HEK293 (cell line): ENCODE data around the gene MTG1.

Source experiments
- CTCF ChIA-PET: fragments of 350-600 bp; formaldehyde crosslinking; extraction: SDS; loops from one replicate; lab custom pipeline; 2021; ENCODE audit warnings: antibody characterized with exemption; lab: Yijun Ruan, JAX
- POLR2A ChIA-PET: fragments of 300-600 bp; formaldehyde crosslinking; extraction: SDS; loops from one replicate; lab custom pipeline; 2020; ENCODE audit warnings: antibody characterized with exemption, inconsistent platforms; lab: Yijun Ruan, JAX
- H3K27ac ChIP-seq: fragments of 200-500 bp; sonication (Bioruptor generic); 2 replicates; pipeline ENCODE4 v1.5.1; 2014; ENCODE audit warnings: low read depth, low read length, control low read depth, inconsistent platforms; ENCODE audit errors: extremely low read depth
- H3K36me3 ChIP-seq, 2 experiments: fragments of 200-500 bp in 1 of 2; sonication (Bioruptor generic) in 1 of 2; 1 replicate in 1 of 2; 2 replicates in 1 of 2; pipeline ENCODE4 v1.5.1; 2014 to 2017; ENCODE audit warnings: inconsistent platforms in 2 of 2, low read length in 2 of 2; ENCODE audit not compliant: control insufficient read depth in 2 of 2, insufficient read depth in 1 of 2
- H3K4me1 ChIP-seq: fragments of 200-500 bp; sonication (Bioruptor generic); 2 replicates; pipeline ENCODE4 v1.5.1; 2014; ENCODE audit warnings: mild to moderate bottlenecking, low read length, inconsistent platforms; ENCODE audit not compliant: control insufficient read depth, insufficient read depth
- H3K4me3 ChIP-seq: 2 replicates; pipeline ENCODE4 v1.5.1; 2011; ENCODE audit warnings: low read depth, mild to moderate bottlenecking, control low read depth, low read length, moderate library complexity
- H3K9me3 ChIP-seq: fragments of 200-500 bp; sonication (Bioruptor generic); 2 replicates; pipeline ENCODE4 v1.5.1; 2014; ENCODE audit warnings: low read depth, low read length, inconsistent platforms; ENCODE audit not compliant: control insufficient read depth, insufficient read depth
- BCL11A ChIP-seq: fragments of 450-650 bp; formaldehyde crosslinking; IDR thresholded peaks from 2 replicates; pipeline ENCODE4 v1.5.1; 2016; ENCODE audit warnings: low read depth, missing biosample characterization, missing genetic modification characterization
- PRDM2 ChIP-seq: fragments of 450-650 bp; formaldehyde crosslinking; IDR thresholded peaks from 2 replicates; pipeline ENCODE4 v1.5.1; 2016; ENCODE audit warnings: missing biosample characterization, missing genetic modification characterization, borderline replicate concordance
- ZBTB6 ChIP-seq: fragments of 450-650 bp; formaldehyde crosslinking; IDR thresholded peaks from 2 replicates; pipeline ENCODE4 v1.5.1; 2017; ENCODE audit warnings: missing biosample characterization, missing genetic modification characterization
- ZFP37 ChIP-seq: fragments of 450-650 bp; formaldehyde crosslinking; IDR thresholded peaks from 2 replicates; pipeline ENCODE4 v1.5.1; 2016; ENCODE audit warnings: missing biosample characterization, missing genetic modification characterization
- ZNF157 ChIP-seq: fragments of 450-650 bp; formaldehyde crosslinking; IDR thresholded peaks from 2 replicates; pipeline ENCODE4 v1.5.1; 2016; ENCODE audit warnings: missing biosample characterization, missing genetic modification characterization
- ZNF19 ChIP-seq: fragments of 450-650 bp; formaldehyde crosslinking; IDR thresholded peaks from 2 replicates; pipeline ENCODE4; 2016; ENCODE audit warnings: missing biosample characterization, missing genetic modification characterization, low read depth
- ZNF518A ChIP-seq: fragments of 450-650 bp; formaldehyde crosslinking; conservative IDR thresholded peaks from 2 replicates; pipeline ENCODE4 v1.5.1; 2016; ENCODE audit warnings: low read depth, missing biosample characterization, missing genetic modification characterization
- ZNF521 ChIP-seq: fragments of 450-650 bp; formaldehyde crosslinking; IDR thresholded peaks from 2 replicates; pipeline ENCODE4 v1.5.1; 2017; ENCODE audit warnings: missing biosample characterization, mild to moderate bottlenecking, missing genetic modification characterization
- ZNF664 ChIP-seq: fragments of 450-650 bp; formaldehyde crosslinking; IDR thresholded peaks from 2 replicates; pipeline ENCODE4 v1.5.1; 2016; ENCODE audit warnings: missing biosample characterization, missing genetic modification characterization
- ZNF692 ChIP-seq: fragments of 450-650 bp; formaldehyde crosslinking; IDR thresholded peaks from 2 replicates; pipeline ENCODE4 v1.5.1; 2016; ENCODE audit warnings: missing biosample characterization, missing genetic modification characterization
- ZSCAN18 ChIP-seq: fragments of 450-650 bp; formaldehyde crosslinking; IDR thresholded peaks from 2 replicates; pipeline ENCODE4 v1.5.1; 2016; ENCODE audit warnings: missing biosample characterization, missing genetic modification characterization

Gene MTG1

GRCh38 chr10:133460208-133460769 lies 66.3 kb downstream of the MTG1 start (continued):
- no peak for TF ChIP-seq ZNF518A (tag by site-specific recombination)

DNA sequence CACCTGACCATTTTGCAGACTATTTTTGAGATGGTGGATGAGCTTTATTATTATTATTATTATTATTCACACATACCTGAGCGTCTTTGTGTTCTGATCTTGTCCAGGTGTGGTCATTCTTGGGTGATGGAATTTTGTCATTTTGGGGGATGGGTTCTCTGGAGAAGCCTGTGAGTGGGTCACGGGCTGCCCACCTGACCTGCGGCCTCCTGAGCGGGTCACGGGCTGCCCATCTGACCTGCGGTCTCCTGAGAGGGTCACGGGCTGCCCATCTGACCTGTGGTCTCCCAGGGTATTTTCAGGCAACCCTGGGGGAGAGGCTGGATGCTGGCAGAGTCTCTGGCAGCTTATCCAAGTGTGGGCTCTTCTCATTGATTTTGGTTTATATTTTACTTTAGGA lies 67.1 kb downstream of the MTG1 start:
- TF ChIP-seq ZNF521 (tag by site-specific recombination) (no peak), ZNF692 (no peak), BCL11A (tag by site-specific recombination) (no peak), PRDM2 (tag by site-specific recombination) (no peak), ZNF157 (no peak), ZFP37 (tag by site-specific recombination) (no peak), ZNF664 (tag by site-specific recombination) (no peak), ZSCAN18 (no peak), ZBTB6 (tag by site-specific recombination) (no peak), ZNF19 (no peak)
- Histone ChIP-seq H3K36me3 (no peaks in the 10 kb centered on the region), H3K4me3 (no peak overlapping the region), H3K27ac (no peak overlapping the region), H3K4me1 (no peaks in the 10 kb centered on the region), H3K9me3 (no peaks in the 10 kb centered on the region)
- ChIA-PET CTCF (no interaction called here), POLR2A (no interaction called here)
